ENCODE data around the gene SLC4A5. TPM values are rescaled to one million over a fixed set of nuclear protein-coding genes. Genes with fewer than 3 reads are reported as not detected.
A peak's percentile ranks its signal among the peaks of the same experiment; 100 is the strongest.
"Not testable (repeated sequence)": the region's sequence is repeated elsewhere in the genome, so short reads cannot be mapped to it uniquely, and the experiment has no call there.

Gene SLC4A5
- total and polyA plus RNA-seq, 5 experiments from 2014 or later = 0.46 to 15.1 (median 1.5) TPM

DNA sequence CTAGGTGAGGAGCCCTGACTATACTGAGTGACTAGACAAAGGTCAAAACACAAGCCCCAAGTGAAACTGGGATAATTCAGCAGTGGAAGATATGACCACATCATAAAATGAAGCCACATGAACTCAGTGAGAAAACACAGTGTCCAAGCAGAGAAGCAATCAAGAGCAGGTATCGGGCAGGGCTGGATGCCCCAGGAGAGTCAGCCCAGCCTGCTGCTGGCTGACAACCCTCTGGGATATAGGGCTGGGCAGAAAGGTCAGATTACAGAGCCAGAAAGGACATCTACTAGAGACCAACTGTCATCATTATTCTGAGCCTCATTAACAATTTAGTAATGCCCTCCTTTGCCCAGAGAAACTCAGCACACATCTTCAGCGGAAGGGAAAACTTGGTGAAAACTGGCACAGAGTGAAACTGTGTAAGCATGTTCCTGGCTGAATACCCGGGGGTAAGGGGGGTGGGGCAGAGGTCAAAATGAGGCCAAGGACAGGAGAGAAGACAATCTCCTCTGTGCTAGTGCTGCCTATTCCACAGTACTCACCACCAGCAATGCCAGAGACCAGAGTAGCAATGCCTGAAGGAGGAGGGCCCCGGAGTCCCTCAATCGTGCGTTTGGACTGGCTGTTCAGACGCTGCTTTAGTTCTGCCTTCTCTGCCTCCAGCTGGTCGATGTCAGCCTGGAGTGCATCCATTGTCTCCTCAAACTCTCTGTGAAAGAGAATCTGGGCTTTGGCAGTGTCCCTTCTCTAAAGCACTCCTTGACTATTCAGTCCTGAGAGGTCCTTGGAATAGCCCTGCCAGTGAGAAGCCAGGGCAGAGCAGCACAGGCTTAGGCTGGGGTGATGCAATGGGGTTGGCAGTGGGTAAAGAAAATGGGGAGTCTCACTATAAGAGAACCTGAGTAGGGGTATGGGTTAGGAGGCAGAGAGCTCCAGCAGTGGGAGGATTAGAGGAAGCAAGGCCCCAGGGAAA, 21.6 kb upstream of the SLC4A5 start:
- DNase-seq (no peak), ATAC-seq (no peak)
- peaks cover 6 to 99% (median 50%) of the 10 kb centered on the region in 3 donors for H3K36me3 Mint-ChIP-seq
- POLR2A ChIA-PET = no interaction called here
- no peaks in the 10 kb centered on the region for H3K27me3 Mint-ChIP-seq
- H3K4me1 Mint-ChIP-seq = no peaks in the 10 kb centered on the region
- H3K27ac Mint-ChIP-seq = peak overlapping the region in 5 of 10 donors; percentile 13 to 80 (median 37)
- no peak overlapping the region for H3K4me3 Mint-ChIP-seq
- H3K9me3 Mint-ChIP-seq = no peaks in the 10 kb centered on the region

DNA sequence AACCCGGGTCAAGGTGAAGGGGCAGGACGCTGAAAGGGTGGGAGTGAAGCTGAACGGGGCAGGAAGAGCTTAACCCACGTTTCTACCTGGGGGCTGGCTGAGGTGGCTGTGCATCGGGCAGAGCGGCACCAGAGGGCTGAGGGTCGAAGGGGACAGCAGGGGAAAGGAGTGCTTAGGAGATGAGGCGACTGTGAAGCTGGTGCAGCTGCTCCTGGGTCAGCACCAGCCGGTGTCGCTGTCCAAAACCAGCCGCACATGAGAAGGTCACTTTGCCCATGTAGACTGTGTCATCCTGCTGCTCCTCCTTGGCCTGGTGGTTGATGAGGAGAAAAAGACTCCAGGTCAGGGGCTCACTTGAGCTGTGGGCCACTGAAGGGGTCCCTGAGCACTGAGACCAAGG, 18.1 kb upstream of the SLC4A5 start:
- ATAC-seq (no peak), DNase-seq (no peak)
- Mint-ChIP-seq H3K27me3 (no peaks in the 10 kb centered on the region), H3K4me1 (no peaks in the 10 kb centered on the region), H3K36me3 (peaks cover 6 to 95% (median 36%) of the 10 kb centered on the region in 3 donors), H3K27ac (peak overlapping the region in 2 of 10 donors; percentile 15 to 44), H3K9me3 (no peaks in the 10 kb centered on the region), H3K4me3 (no peak overlapping the region)
- POLR2A ChIA-PET = no interaction called here

DNA sequence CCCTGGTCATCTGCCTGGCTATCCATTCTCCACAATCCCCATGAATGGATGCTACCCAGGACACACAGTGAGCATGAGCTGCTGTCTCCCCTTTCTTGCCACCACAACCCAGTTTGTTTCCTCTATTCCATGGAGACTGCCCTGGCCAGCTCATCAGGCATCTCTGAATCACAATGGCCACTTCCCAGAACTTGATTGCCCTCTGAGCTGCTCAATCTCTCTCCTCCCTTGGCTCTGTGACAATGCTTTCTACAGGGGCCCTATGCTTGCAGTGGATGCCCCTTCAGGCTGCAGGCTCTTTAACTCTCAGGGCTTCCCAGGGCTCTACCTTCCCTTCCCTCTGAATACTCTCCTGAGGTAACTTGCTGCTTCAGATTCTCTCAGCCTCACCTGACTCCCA, 14.4 kb upstream of the SLC4A5 start:
- Mint-ChIP-seq H3K27ac (peak overlapping the region in 3 of 10 donors; percentile 23 to 49 (median 29)), H3K27me3 (no peaks in the 10 kb centered on the region), H3K9me3 (no peaks in the 10 kb centered on the region), H3K36me3 (peaks cover 5 to 64% (median 23%) of the 10 kb centered on the region in 3 donors), H3K4me1 (no peaks in the 10 kb centered on the region), H3K4me3 (no peak overlapping the region)
- DNase-seq (no peak), ATAC-seq (no peak)
- POLR2A ChIA-PET = no interaction called here

- DNase-seq (no peak), ATAC-seq (no peak)
- H3K36me3 Mint-ChIP-seq = peaks cover 0 to 2% (median 0%) of the 10 kb centered on the region in 3 donors
- H3K27me3 Mint-ChIP-seq = no peaks in the 10 kb centered on the region
- H3K4me3 Mint-ChIP-seq = no peak overlapping the region
- POLR2A ChIA-PET = no interaction called here
- no peaks in the 10 kb centered on the region for H3K9me3 Mint-ChIP-seq
- peak overlapping the region in 1 of 10 donors; percentile 40 for H3K27ac Mint-ChIP-seq
- H3K4me1 Mint-ChIP-seq = no peaks in the 10 kb centered on the region
Observed at GRCh38 chr2:74349889-74350288, 6.7 kb upstream of the SLC4A5 start.

DNA sequence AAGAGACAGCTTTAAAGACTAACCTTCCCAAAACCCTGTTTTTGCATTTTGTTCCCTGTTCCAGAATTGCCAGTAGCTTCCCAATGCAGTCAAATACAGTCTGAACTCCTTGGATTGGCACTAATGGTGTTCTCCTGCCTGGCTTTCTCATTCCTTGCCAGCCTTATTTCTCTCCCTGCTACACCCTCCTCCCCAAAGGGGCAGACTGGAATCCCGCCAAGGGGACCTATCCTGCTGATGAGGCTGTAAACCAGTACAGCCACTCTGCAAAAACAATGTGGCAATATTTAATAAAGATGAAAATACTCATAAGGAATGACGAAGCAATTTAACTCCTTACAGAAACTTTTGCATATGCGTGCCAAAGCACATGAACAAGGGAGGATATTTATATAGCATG, 4.5 kb upstream of the SLC4A5 start:
- ATAC-seq (no peak), DNase-seq (no peak)
- H3K4me1 Mint-ChIP-seq = peaks cover 0 to 3% (median 0%) of the 10 kb centered on the region in 4 donors
- H3K36me3 Mint-ChIP-seq = peaks cover 0 to 2% (median 2%) of the 10 kb centered on the region in 3 donors
- H3K4me3 Mint-ChIP-seq = no peak overlapping the region
- H3K27ac Mint-ChIP-seq = peak overlapping the region in 1 of 10 donors; percentile 29
- POLR2A ChIA-PET = no interaction called here
- H3K9me3 Mint-ChIP-seq = no peaks in the 10 kb centered on the region
- no peaks in the 10 kb centered on the region for H3K27me3 Mint-ChIP-seq

DNA sequence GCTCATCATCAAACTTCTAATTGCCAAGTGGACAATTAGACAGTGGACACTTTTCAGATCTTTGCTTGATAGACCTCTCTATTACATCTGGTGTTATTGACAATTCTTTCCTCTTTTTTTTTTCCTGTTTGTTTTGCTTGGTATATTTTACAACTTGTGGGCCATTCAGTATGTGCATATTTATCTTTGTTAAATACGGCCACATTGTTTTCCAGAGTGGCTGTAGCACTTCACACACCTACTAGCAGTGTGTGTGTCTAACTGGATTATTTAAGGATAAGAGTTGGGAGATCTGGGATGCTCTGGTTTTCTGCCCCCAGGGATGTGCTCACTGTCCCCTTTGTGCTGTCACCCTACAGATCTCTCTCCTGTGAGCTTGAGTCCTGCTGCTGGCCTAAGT, 4.1 kb upstream of the SLC4A5 start:
- no peaks in the 10 kb centered on the region for H3K27me3 Mint-ChIP-seq
- H3K4me1 Mint-ChIP-seq = peaks cover 0 to 3% (median 0%) of the 10 kb centered on the region in 4 donors
- ATAC-seq (no peak), DNase-seq (no peak)
- POLR2A ChIA-PET = no interaction called here
- H3K9me3 Mint-ChIP-seq = no peaks in the 10 kb centered on the region
- H3K36me3 Mint-ChIP-seq = peaks cover 0 to 2% (median 2%) of the 10 kb centered on the region in 3 donors
- H3K4me3 Mint-ChIP-seq = no peak overlapping the region
- H3K27ac Mint-ChIP-seq = peak overlapping the region in 1 of 10 donors; percentile 3

DNA sequence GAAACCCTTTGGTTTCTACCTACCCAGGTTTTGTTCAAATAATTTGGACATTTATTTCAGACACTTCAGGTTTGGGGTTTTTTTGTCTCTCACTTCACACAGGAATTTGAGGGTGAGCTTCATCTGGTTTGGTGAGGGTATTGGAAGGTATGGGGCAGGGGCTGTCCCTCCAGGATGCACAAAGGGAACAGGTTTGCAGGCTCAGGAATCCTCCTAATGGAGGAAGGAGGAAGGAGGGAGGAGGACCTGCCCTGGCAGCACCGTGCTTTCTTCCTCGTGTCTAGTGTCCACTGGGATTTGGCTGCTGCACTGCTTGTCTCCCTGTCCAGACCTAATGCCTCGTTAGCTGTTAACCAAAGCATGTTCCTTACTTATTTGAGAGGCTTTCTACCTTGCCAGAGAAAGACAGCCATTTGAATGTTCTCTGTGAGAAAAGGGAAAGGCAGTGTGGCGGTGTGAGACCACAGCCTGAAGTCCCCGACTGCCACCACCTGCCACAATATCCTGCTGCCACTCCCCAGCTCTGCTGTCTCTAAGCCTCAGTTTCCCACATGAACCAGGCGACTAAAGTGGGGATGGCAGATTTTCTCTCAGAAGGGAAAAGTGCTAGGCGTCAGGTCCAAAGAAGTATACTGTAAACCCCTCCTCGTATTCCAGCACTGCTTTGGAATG, 2.2 kb upstream of the SLC4A5 start:
- Mint-ChIP-seq H3K4me3 (no peak overlapping the region), H3K27me3 (no peaks in the 10 kb centered on the region), H3K9me3 (no peaks in the 10 kb centered on the region), H3K27ac (peak overlapping the region in 1 of 10 donors; percentile 24), H3K36me3 (peaks cover 0 to 2% (median 2%) of the 10 kb centered on the region in 3 donors), H3K4me1 (peaks cover 0 to 3% (median 0%) of the 10 kb centered on the region in 4 donors)
- DNase-seq (no peak), ATAC-seq (no peak)
- POLR2A ChIA-PET = no interaction called here

DNA sequence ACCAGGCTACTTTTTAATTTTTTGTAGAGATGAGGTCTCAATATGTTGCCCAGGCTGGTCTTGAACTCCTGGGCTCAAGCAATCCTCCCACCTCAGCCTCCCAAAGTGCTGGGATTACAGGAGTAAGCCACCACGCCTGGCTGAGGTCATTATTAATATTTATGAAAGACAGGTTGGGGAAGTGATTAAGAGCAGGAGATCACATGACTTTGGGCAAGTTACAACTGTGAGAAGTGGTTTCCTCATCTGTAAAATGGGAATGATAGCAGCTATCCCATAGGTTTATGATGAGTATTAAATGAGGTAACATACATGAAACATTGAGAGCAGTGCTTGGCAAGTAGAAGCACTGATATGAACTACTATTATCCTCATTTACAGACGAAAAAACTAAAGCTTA, 7.0 kb downstream of the SLC4A5 start:
- H3K27ac Mint-ChIP-seq = peak overlapping the region in 2 of 10 donors; percentile 3 to 18
- not testable (repeated sequence) for H3K27me3 Mint-ChIP-seq, ATAC-seq, H3K4me1 Mint-ChIP-seq, DNase-seq, H3K9me3 Mint-ChIP-seq, H3K4me3 Mint-ChIP-seq
- peaks cover 0 to 16% (median 3%) of the 10 kb centered on the region in 3 donors for H3K36me3 Mint-ChIP-seq
- POLR2A ChIA-PET = interaction anchor here (2.1 kb wide), 1 partner anchor 86 kb away, joined by 7 read pairs; no protein-coding TSS in a partner anchor

- DNase-seq (peak; percentile 51 to 85 (median 74)), ATAC-seq (peak; percentile 72 to 76)
- Mint-ChIP-seq H3K9me3 (no peaks in the 10 kb centered on the region), H3K4me1 (peaks cover 0 to 10% (median 0%) of the 10 kb centered on the region in 4 donors), H3K36me3 (peaks cover 0 to 16% (median 3%) of the 10 kb centered on the region in 3 donors), H3K4me3 (no peak overlapping the region), H3K27me3 (no peaks in the 10 kb centered on the region), H3K27ac (no peak overlapping the region)
- POLR2A ChIA-PET = interaction anchor here (0.8 to 2.1 kb wide), 2 partner anchors 85 to 157 kb away, joined by 3 to 7 read pairs; partner anchors contain the start of gene MOB1A
Observed at GRCh38 chr2:74334931-74335333, 8.3 kb downstream of the SLC4A5 start.

DNA sequence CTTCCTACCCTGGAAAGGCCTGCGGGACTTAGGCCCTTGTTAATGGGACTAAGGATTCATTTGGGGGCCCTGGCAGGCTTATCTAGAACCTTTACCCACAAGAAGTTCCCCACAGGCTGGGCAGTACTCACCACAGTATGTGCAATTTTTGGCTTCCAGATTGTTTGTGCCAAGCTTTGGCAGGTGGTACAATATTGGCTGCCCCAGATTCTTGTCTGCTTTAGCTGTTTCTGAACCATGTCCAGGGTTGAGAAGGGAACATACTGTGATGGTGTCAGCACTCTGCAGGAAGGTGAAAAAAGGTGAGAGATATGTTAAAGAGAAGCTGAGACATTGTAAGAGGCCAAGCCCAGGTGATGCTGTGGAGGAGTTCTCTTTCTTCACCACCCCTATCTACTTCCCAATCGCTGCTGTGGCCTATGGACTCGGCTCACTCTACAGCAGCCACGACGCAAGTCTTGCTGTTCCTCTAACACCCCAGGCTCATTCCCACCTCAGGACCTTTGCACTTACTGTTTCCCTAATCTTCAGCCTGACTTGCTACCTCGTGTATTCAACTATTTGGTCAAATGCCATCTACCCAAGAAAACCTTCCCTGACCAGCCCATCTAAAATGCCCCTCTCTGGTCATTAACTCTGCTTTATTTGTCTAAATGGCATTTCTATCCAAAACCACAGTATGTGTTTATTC, 9.2 kb downstream of the SLC4A5 start:
- ATAC-seq (no peak), DNase-seq (no peak)
- H3K9me3 Mint-ChIP-seq = no peaks in the 10 kb centered on the region
- POLR2A ChIA-PET = interaction anchor here (0.8 kb wide), 1 partner anchor 156 kb away, joined by 3 read pairs; the partner anchor contains the start of gene MOB1A
- H3K27me3 Mint-ChIP-seq = no peaks in the 10 kb centered on the region
- peak overlapping the region in 2 of 10 donors; percentile 36 to 38 for H3K27ac Mint-ChIP-seq
- H3K4me3 Mint-ChIP-seq = no peak overlapping the region
- H3K4me1 Mint-ChIP-seq = peaks cover 0 to 10% (median 0%) of the 10 kb centered on the region in 4 donors
- H3K36me3 Mint-ChIP-seq = peaks cover 0 to 16% (median 3%) of the 10 kb centered on the region in 3 donors

DNA sequence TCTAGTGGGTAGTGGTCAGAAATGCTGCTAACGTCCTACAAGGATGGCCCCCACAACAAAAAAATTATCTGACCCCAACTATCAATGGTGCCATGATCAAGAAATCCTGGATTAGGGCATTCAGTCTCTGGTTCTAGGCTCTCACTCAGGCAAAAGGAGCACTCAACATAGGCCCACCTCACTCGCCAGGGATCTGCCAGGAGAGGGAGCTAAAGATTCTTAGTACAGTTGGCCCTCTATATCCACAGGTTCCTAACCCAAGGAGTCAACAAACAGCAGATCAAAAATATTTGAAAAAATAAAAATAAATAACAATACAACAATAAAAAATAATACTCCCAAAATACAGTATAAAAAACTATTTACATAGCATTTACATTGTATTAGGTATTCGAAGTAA, 10.0 kb downstream of the SLC4A5 start:
- no peaks in the 10 kb centered on the region for H3K27me3 Mint-ChIP-seq
- no peaks in the 10 kb centered on the region for H3K9me3 Mint-ChIP-seq
- H3K27ac Mint-ChIP-seq = peak overlapping the region in 2 of 10 donors; percentile 14 to 22
- peaks cover 0 to 18% (median 3%) of the 10 kb centered on the region in 3 donors for H3K36me3 Mint-ChIP-seq
- H3K4me3 Mint-ChIP-seq = no peak overlapping the region
- POLR2A ChIA-PET = no interaction called here
- ATAC-seq (no peak), DNase-seq (no peak)
- peaks cover 0 to 10% (median 0%) of the 10 kb centered on the region in 4 donors for H3K4me1 Mint-ChIP-seq

DNA sequence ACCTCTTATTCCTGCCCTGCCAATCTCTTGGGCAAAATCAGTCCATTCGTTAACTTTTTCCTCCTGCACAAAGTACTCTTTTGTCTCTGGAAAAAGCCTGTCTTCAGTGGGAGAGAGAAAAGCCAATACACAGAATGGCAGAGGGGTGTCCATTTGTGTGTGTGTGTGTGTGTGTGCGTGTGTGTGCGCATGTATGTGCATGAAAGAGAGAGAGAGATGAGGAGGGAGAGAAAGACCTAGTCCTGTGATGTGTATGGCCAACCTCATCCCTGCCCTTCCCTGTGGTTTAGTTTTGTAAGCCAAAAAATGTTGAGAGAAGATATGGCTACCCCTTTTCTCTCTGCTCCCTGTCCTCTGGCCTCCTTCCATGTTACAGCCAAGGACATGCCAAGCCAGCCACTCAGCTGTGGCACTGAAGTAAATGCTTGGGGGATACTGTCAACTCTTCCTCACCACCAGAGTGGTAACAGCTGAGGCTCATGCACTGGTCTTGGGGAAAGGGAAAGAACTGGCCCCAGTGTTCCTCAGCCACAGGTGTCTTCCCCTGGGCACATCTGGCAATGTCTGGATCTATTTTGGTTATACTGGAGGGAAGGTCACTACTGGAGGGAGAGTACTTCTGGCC, 10.6 kb downstream of the SLC4A5 start:
- no peaks in the 10 kb centered on the region for H3K27me3 Mint-ChIP-seq
- DNase-seq (no peak), ATAC-seq (no peak)
- H3K4me1 Mint-ChIP-seq = peaks cover 0 to 10% (median under 1%) of the 10 kb centered on the region in 4 donors
- peaks cover 0 to 18% (median 3%) of the 10 kb centered on the region in 3 donors for H3K36me3 Mint-ChIP-seq
- peak overlapping the region in 1 of 10 donors; percentile 22 for H3K27ac Mint-ChIP-seq
- no peaks in the 10 kb centered on the region for H3K9me3 Mint-ChIP-seq
- POLR2A ChIA-PET = no interaction called here
- H3K4me3 Mint-ChIP-seq = no peak overlapping the region

Data from naive thymus-derived CD8-positive, alpha-beta T cell (primary cell).